Thoracic aorta (tissue), 2 donors: ENCODE results near the gene IGDCC3. TPM values are rescaled to one million over a fixed set of nuclear protein-coding genes. Genes with fewer than 3 reads are reported as not detected.

ENCODE experiments used
- ATAC-seq: fragments of 150-250 bp; one replicate; pipeline ENCODE4 v1.8.0; 2017; ENCODE audit warnings: low read depth; ENCODE audit not compliant: insufficient number of reproducible peaks, low FRiP score
- DNase-seq: peaks from one replicate; pipeline ENCODE4 v3.0.0-alpha.2; 2020; ENCODE audit warnings: low spot score
- H3K27ac ChIP-seq, 2 donors: fragments of 200-600 bp; sonication (generic); 1 replicate in 1 of 2; 2 replicates in 1 of 2; pipeline ENCODE4 v1.5.1; 2016; ENCODE audit warnings: mild to moderate bottlenecking in 2 of 2, moderate library complexity in 2 of 2
- H3K27me3 ChIP-seq: fragments of 200-600 bp; sonication (generic); replicated peaks from 2 replicates; pipeline ENCODE4 v1.6.0; 2016; ENCODE audit warnings: mild to moderate bottlenecking; ENCODE audit not compliant: insufficient read depth
- H3K36me3 ChIP-seq: fragments of 200-600 bp; sonication (generic); one replicate; pipeline ENCODE4 v1.5.1; 2016
- H3K4me1 ChIP-seq, 2 donors: fragments of 200-600 bp; sonication (generic); 1 replicate in 1 of 2; 2 replicates in 1 of 2; pipeline versions ENCODE4 v1.5.1 to v1.6.0; 2016; ENCODE audit warnings: low read depth in 2 of 2, mild to moderate bottlenecking in 1 of 2; ENCODE audit not compliant: control insufficient read depth in 1 of 2
- H3K4me3 ChIP-seq: fragments of 200-600 bp; sonication (generic); 2 replicates; pipeline ENCODE4 v1.5.1; 2016; ENCODE audit warnings: mild to moderate bottlenecking
- H3K9me3 ChIP-seq: fragments of 200-600 bp; sonication (generic); 2 replicates; pipeline ENCODE4 v1.5.1; 2016
- CTCF ChIP-seq: fragments of 200-600 bp; sonication (generic); IDR thresholded peaks from one replicate; pipeline ENCODE4 v1.5.1; 2019; ENCODE audit warnings: antibody characterized with exemption
- total RNA-seq, 2 donors: library from RNA; depleted of rRNA; stranded (reverse); fragments of >200 nt; gene quantifications; one replicate each; pipeline versions ENCODE4 v1.1.0 to v1.2.3, GENCODE V29; 2016

IGDCC3 gene
- total RNA-seq, 2 donors from 2014 or later = not detected

- Histone ChIP-seq H3K9me3 (no peaks in the 10 kb centered on the region), H3K4me1 (no peaks in the 10 kb centered on the region), H3K36me3 (no peaks in the 10 kb centered on the region), H3K4me3 (no peak overlapping the region), H3K27me3 (no peaks in the 10 kb centered on the region), H3K27ac (no peak overlapping the region)
- ATAC-seq (no peak), DNase-seq (no peak)
- TF ChIP-seq CTCF = no peak
These were observed 8.6 kb downstream of the IGDCC3 start for GRCh38 chr15:65369212-65369547.

- no peaks in the 10 kb centered on the region for H3K36me3 ChIP-seq
- H3K4me3 ChIP-seq = no peak overlapping the region
- H3K27ac ChIP-seq = no peak overlapping the region
- H3K9me3 ChIP-seq = no peaks in the 10 kb centered on the region
- no peaks in the 10 kb centered on the region for H3K27me3 ChIP-seq
- no peak for DNase-seq
- ATAC-seq = no peak
- H3K4me1 ChIP-seq = no peaks in the 10 kb centered on the region
- TF ChIP-seq CTCF = no peak
These were observed 9.2 kb downstream of the IGDCC3 start for GRCh38 chr15:65368302-65369211.

GRCh38 chr15:65366122-65366892, 11.5 kb downstream of the IGDCC3 start:
- Histone ChIP-seq H3K4me1 (no peaks in the 10 kb centered on the region), H3K9me3 (no peaks in the 10 kb centered on the region), H3K27ac (no peak overlapping the region), H3K27me3 (no peaks in the 10 kb centered on the region), H3K4me3 (no peak overlapping the region), H3K36me3 (no peaks in the 10 kb centered on the region)
- no peak for TF ChIP-seq CTCF
- DNase-seq = no peak
- no peak for ATAC-seq

GRCh38 chr15:65365229-65365628, 12.6 kb downstream of the IGDCC3 start:
- DNase-seq = no peak
- no peak for TF ChIP-seq CTCF

GRCh38 chr15:65363766-65364165, 14.0 kb downstream of the IGDCC3 start:
- ATAC-seq = no peak
- TF ChIP-seq CTCF = no peak
- DNase-seq = no peak
- Histone ChIP-seq H3K36me3 (no peaks in the 10 kb centered on the region), H3K9me3 (no peaks in the 10 kb centered on the region), H3K27me3 (no peaks in the 10 kb centered on the region), H3K27ac (no peak overlapping the region), H3K4me1 (no peaks in the 10 kb centered on the region), H3K4me3 (no peak overlapping the region)

More at GRCh38 chr15:65365229-65365628, 12.6 kb downstream of the IGDCC3 start:
- Histone ChIP-seq H3K4me3 (no peak overlapping the region), H3K9me3 (no peaks in the 10 kb centered on the region), H3K27ac (no peak overlapping the region), H3K36me3 (no peaks in the 10 kb centered on the region), H3K27me3 (no peaks in the 10 kb centered on the region), H3K4me1 (no peaks in the 10 kb centered on the region)
- ATAC-seq = no peak
